Glutamatergic neuron (in vitro differentiated cells): ENCODE data around the gene C11orf87. TPM values are rescaled to one million over a fixed set of nuclear protein-coding genes. Genes with fewer than 3 reads are reported as not detected.

ENCODE experiments used
- DNase-seq: peaks from one replicate; pipeline ENCODE4 v3.0.0; 2022
- H3K27ac Mint-ChIP-seq: one replicate; pipeline ENCODE4 v1.8.0; 2020; ENCODE audit warnings: mild to moderate bottlenecking, mixed read lengths, inconsistent platforms; ENCODE audit not compliant: unreplicated experiment
- H3K27me3 Mint-ChIP-seq: one replicate; pipeline ENCODE4 v1.8.0; 2020; ENCODE audit warnings: mild to moderate bottlenecking, moderate library complexity, mixed read lengths, inconsistent platforms; ENCODE audit not compliant: unreplicated experiment
- H3K36me3 Mint-ChIP-seq: one replicate; pipeline ENCODE4 v1.8.0; 2020; ENCODE audit warnings: mild to moderate bottlenecking, mixed read lengths, inconsistent platforms; ENCODE audit not compliant: unreplicated experiment
- H3K4me1 Mint-ChIP-seq: one replicate; pipeline ENCODE4 v1.8.0; 2020; ENCODE audit warnings: mild to moderate bottlenecking, low read depth, mixed read lengths, inconsistent platforms; ENCODE audit not compliant: unreplicated experiment
- H3K4me3 Mint-ChIP-seq: one replicate; pipeline ENCODE4 v1.8.0; 2020; ENCODE audit warnings: mild to moderate bottlenecking, mixed read lengths, inconsistent platforms; ENCODE audit not compliant: unreplicated experiment
- H3K9me3 Mint-ChIP-seq: one replicate; pipeline ENCODE4 v1.8.0; 2020; ENCODE audit warnings: mild to moderate bottlenecking, moderate library complexity, mixed read lengths, inconsistent platforms; ENCODE audit not compliant: unreplicated experiment
- CTCF ChIP-seq: fragments of 200-600 bp; sonication (generic); IDR thresholded peaks from one replicate; pipeline ENCODE4 v1.5.0; 2021; ENCODE audit not compliant: partially characterized antibody, unreplicated experiment
- total RNA-seq: library from RNA; stranded (reverse); fragmentation: NEBNext Ultra II Directional; extraction: Animal tissue kit (Norgen Biotek cat#: 25700); gene quantifications from one replicate; pipeline ENCODE4 v1.2.1, GENCODE V29; 2021; ENCODE audit not compliant: unreplicated experiment

Gene C11orf87
- total RNA-seq, 1 donor from 2014 or later = 0.27 TPM

GRCh38 chr11:109378034-109378433, 44.0 kb upstream of the C11orf87 start:
- H3K27ac Mint-ChIP-seq = no peak overlapping the region
- no peaks in the 10 kb centered on the region for H3K27me3 Mint-ChIP-seq
- peaks cover 7% of the 10 kb centered on the region for H3K36me3 Mint-ChIP-seq
- H3K4me1 Mint-ChIP-seq = no peaks in the 10 kb centered on the region
- TF ChIP-seq CTCF = no peak
- no peaks in the 10 kb centered on the region for H3K9me3 Mint-ChIP-seq
- no peak overlapping the region for H3K4me3 Mint-ChIP-seq
- no peak for DNase-seq

DNA sequence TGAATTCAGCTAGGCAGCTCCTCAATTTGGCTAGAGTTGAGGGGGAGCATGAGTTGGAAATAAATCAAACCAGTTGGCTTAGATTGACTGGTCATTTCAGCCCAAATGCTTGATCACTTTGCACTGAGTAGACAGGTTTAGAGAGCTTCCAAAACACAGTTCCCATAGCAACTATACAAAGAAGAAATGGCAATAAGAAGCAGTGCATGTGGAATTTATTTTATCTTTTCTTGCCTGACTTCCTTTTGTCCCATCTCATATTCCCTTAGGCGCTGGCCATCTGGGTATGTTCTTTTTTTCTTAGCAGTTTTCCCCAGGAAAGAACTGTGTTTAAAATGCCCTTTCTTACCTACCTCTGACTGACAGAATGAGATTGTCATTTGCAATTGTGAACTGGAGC, 38.7 kb upstream of the C11orf87 start:
- no peak overlapping the region for H3K4me3 Mint-ChIP-seq
- H3K27ac Mint-ChIP-seq = no peak overlapping the region
- no peak for TF ChIP-seq CTCF
- H3K4me1 Mint-ChIP-seq = no peaks in the 10 kb centered on the region
- no peaks in the 10 kb centered on the region for H3K27me3 Mint-ChIP-seq
- DNase-seq = no peak
- H3K9me3 Mint-ChIP-seq = no peaks in the 10 kb centered on the region
- H3K36me3 Mint-ChIP-seq = peaks cover 7% of the 10 kb centered on the region

- Mint-ChIP-seq H3K4me1 (peaks cover 10% of the 10 kb centered on the region), H3K36me3 (peaks cover 7% of the 10 kb centered on the region), H3K9me3 (no peaks in the 10 kb centered on the region), H3K27ac (no peak overlapping the region), H3K27me3 (no peaks in the 10 kb centered on the region), H3K4me3 (no peak overlapping the region)
- no peak for TF ChIP-seq CTCF
- DNase-seq = no peak
Measured at GRCh38 chr11:109384873-109385272, 37.1 kb upstream of the C11orf87 start.

- peaks cover 12% of the 10 kb centered on the region for H3K36me3 Mint-ChIP-seq
- TF ChIP-seq CTCF = no peak
- peaks cover 10% of the 10 kb centered on the region for H3K4me1 Mint-ChIP-seq
- DNase-seq = no peak
- H3K27me3 Mint-ChIP-seq = no peaks in the 10 kb centered on the region
- H3K9me3 Mint-ChIP-seq = no peaks in the 10 kb centered on the region
- no peak overlapping the region for H3K27ac Mint-ChIP-seq
- no peak overlapping the region for H3K4me3 Mint-ChIP-seq
Measured at GRCh38 chr11:109388982-109389381, 33.0 kb upstream of the C11orf87 start.

GRCh38 chr11:109390752-109391151, 31.2 kb upstream of the C11orf87 start:
- H3K36me3 Mint-ChIP-seq = peaks cover 12% of the 10 kb centered on the region
- no peaks in the 10 kb centered on the region for H3K9me3 Mint-ChIP-seq
- DNase-seq = no peak
- no peak overlapping the region for H3K27ac Mint-ChIP-seq
- H3K27me3 Mint-ChIP-seq = no peaks in the 10 kb centered on the region
- no peak for TF ChIP-seq CTCF
- peaks cover 10% of the 10 kb centered on the region for H3K4me1 Mint-ChIP-seq
- H3K4me3 Mint-ChIP-seq = no peak overlapping the region
